Fibroblast of lung (primary cell): ENCODE results near the gene AGBL4. TPM values are rescaled to one million over a fixed set of nuclear protein-coding genes. Genes with fewer than 3 reads are reported as not detected.

ENCODE experiments used
- DNase-seq, 2 donors: peaks; one replicate each; pipeline versions ENCODE4 v3.0.0 to v3.0.0-alpha.2; 2010; ENCODE audit warnings: low read depth in 2 of 2
- H2AFZ ChIP-seq: 2 replicates; pipeline ENCODE4 v1.5.1; 2012; ENCODE audit warnings: low read length, control low read depth, inconsistent platforms
- H3K27ac ChIP-seq: 2 replicates; pipeline ENCODE4 v1.5.1; 2011; ENCODE audit warnings: low read length, control low read depth; ENCODE audit not compliant: insufficient read depth
- H3K27me3 ChIP-seq: 2 replicates; pipeline ENCODE4 v1.5.1; 2011; ENCODE audit warnings: mild to moderate bottlenecking, low read length; ENCODE audit not compliant: control insufficient read depth, insufficient read depth
- H3K36me3 ChIP-seq: 2 replicates; pipeline ENCODE4 v1.5.1; 2011; ENCODE audit warnings: low read length; ENCODE audit not compliant: control insufficient read depth, insufficient read depth
- H3K4me1 ChIP-seq: 2 replicates; pipeline ENCODE4 v1.5.1; 2011; ENCODE audit warnings: low read length; ENCODE audit not compliant: control insufficient read depth, insufficient read depth; ENCODE audit errors: extremely low read depth
- H3K4me2 ChIP-seq: 2 replicates; pipeline ENCODE4 v1.5.1; 2011; ENCODE audit warnings: low read length, control low read depth; ENCODE audit not compliant: insufficient read depth; ENCODE audit errors: extremely low read depth
- H3K4me3 ChIP-seq, 4 experiments: fragments of 200-600 bp in 1 of 4; sonication (generic) in 1 of 4; replicated peaks in 1 of 4; 2 replicates each; pipeline ENCODE4 v1.5.1; 2011 to 2016; ENCODE audit warnings: low read length in 4 of 4, low read depth in 3 of 4, mild to moderate bottlenecking in 3 of 4, control low read depth in 2 of 4, inconsistent platforms in 1 of 4, mixed read lengths in 1 of 4; ENCODE audit not compliant: insufficient read depth in 1 of 4; ENCODE audit errors: control extremely low read depth in 1 of 4
- H3K79me2 ChIP-seq: 2 replicates; pipeline ENCODE4 v1.5.1; 2012; ENCODE audit warnings: mild to moderate bottlenecking, low read length, inconsistent platforms; ENCODE audit not compliant: control insufficient read depth, insufficient read depth
- H3K9ac ChIP-seq: 2 replicates; pipeline ENCODE4 v1.5.1; 2011; ENCODE audit warnings: mild to moderate bottlenecking, low read length, control low read depth; ENCODE audit not compliant: insufficient read depth
- H3K9me3 ChIP-seq: 2 replicates; pipeline ENCODE4 v1.5.1; 2012; ENCODE audit warnings: low read depth, low read length; ENCODE audit not compliant: control insufficient read depth, insufficient read depth
- H4K20me1 ChIP-seq: 2 replicates; pipeline ENCODE4 v1.5.1; 2011; ENCODE audit warnings: low read length; ENCODE audit not compliant: control insufficient read depth, insufficient read depth; ENCODE audit errors: extremely low read depth
- CTCF ChIP-seq, 2 donors: IDR thresholded peaks in 1 of 2; conservative IDR thresholded peaks in 1 of 2; 1 replicate in 1 of 2; 2 replicates in 1 of 2; pipeline ENCODE4 v1.5.1; 2011 to 2012; ENCODE audit warnings: low read length in 2 of 2, control low read depth in 1 of 2, inconsistent platforms in 1 of 2, low read depth in 1 of 2, mild to moderate bottlenecking in 1 of 2
- EZH2 ChIP-seq: IDR thresholded peaks from 2 replicates; pipeline ENCODE4 v1.5.1; 2012; ENCODE audit warnings: low read length, control low read depth, mild to moderate bottlenecking; ENCODE audit errors: missing control alignments
- polyA plus RNA-seq, 2 donors: library from polyadenylated mRNA; depleted of rRNA in 1 of 2; stranded (reverse) in 1 of 2; unstranded in 1 of 2; fragments of >200 nt; gene quantifications; 2 replicates each; pipeline ENCODE4 v1.2.1, GENCODE V29; 2011 to 2012; ENCODE audit warnings: missing spikeins in 1 of 2
- total RNA-seq: library from RNA; depleted of rRNA; stranded (reverse); fragments of >200 nt; gene quantifications from 2 replicates; pipeline ENCODE4 v1.2.1, GENCODE V29; 2014

AGBL4 gene
- total and polyA plus RNA-seq, 2 donors (not counting 1 experiment from before 2014, with no cell fraction given), result not detected

- Histone ChIP-seq H3K36me3 (no peaks in the 10 kb centered on the region), H3K9ac (no peak overlapping the region), H4K20me1 (no peaks in the 10 kb centered on the region), H3K27ac (no peak overlapping the region), H3K4me3 (no peak overlapping the region), H2AFZ (no peak overlapping the region), H3K27me3 (no peaks in the 10 kb centered on the region), H3K9me3 (no peaks in the 10 kb centered on the region), H3K4me2 (no peak overlapping the region), H3K79me2 (no peaks in the 10 kb centered on the region), H3K4me1 (no peaks in the 10 kb centered on the region)
- no peak for DNase-seq
- no peak for TF ChIP-seq CTCF (conservative IDR thresholded peaks at IDR 0.05 in 1 of 2, IDR thresholded peaks at IDR 0.05 in 1 of 2; ENCODE audit: low read depth in 1 of 2, low read length in 2 of 2)
- TF ChIP-seq EZH2, result no peak
These were observed 1453.2 kb downstream of the AGBL4 start for GRCh38 chr1:48570568-48570967.

- no peaks in the 10 kb centered on the region for H3K4me1 ChIP-seq
- DNase-seq, result no peak
- no peak overlapping the region for H3K4me3 ChIP-seq
- TF ChIP-seq CTCF (conservative IDR thresholded peaks at IDR 0.05 in 1 of 2, IDR thresholded peaks at IDR 0.05 in 1 of 2; ENCODE audit: low read depth in 1 of 2, low read length in 2 of 2) (no peak), EZH2 (no peak)
- no peak overlapping the region for H3K4me2 ChIP-seq
- H4K20me1 ChIP-seq, result no peaks in the 10 kb centered on the region
- no peak overlapping the region for H3K9ac ChIP-seq
- no peak overlapping the region for H3K27ac ChIP-seq
- no peaks in the 10 kb centered on the region for H3K79me2 ChIP-seq
- H3K9me3 ChIP-seq, result no peaks in the 10 kb centered on the region
- H3K36me3 ChIP-seq, result no peaks in the 10 kb centered on the region
- no peaks in the 10 kb centered on the region for H3K27me3 ChIP-seq
- no peak overlapping the region for H2AFZ ChIP-seq
These were observed 1455.3 kb downstream of the AGBL4 start for GRCh38 chr1:48568501-48568900.

GRCh38 chr1:48566492-48566891 lies 1457.3 kb downstream of the AGBL4 start:
- Histone ChIP-seq H3K36me3 (no peaks in the 10 kb centered on the region), H3K4me2 (no peak overlapping the region), H3K27me3 (no peaks in the 10 kb centered on the region), H3K9ac (no peak overlapping the region), H4K20me1 (no peaks in the 10 kb centered on the region), H3K27ac (no peak overlapping the region), H3K9me3 (no peaks in the 10 kb centered on the region), H2AFZ (no peak overlapping the region), H3K4me1 (no peaks in the 10 kb centered on the region), H3K4me3 (no peak overlapping the region), H3K79me2 (no peaks in the 10 kb centered on the region)
- no peak for TF ChIP-seq CTCF (conservative IDR thresholded peaks at IDR 0.05 in 1 of 2, IDR thresholded peaks at IDR 0.05 in 1 of 2; ENCODE audit: low read depth in 1 of 2, low read length in 2 of 2)
- TF ChIP-seq EZH2, result no peak
- DNase-seq, result no peak
